GM18526 (cell line): ENCODE results near the gene HLA-DMA.

Experiments used
- POLR2A ChIP-seq: IDR thresholded peaks from 3 replicates; pipeline ENCODE4 v1.6.1; 2011; ENCODE audit not compliant: insufficient read length; ENCODE audit errors: extremely low read depth

HLA-DMA gene

GRCh38 chr6:32969685-32970412, 17.0 kb upstream of the HLA-DMA start:
- no peak for TF ChIP-seq POLR2A

DNA sequence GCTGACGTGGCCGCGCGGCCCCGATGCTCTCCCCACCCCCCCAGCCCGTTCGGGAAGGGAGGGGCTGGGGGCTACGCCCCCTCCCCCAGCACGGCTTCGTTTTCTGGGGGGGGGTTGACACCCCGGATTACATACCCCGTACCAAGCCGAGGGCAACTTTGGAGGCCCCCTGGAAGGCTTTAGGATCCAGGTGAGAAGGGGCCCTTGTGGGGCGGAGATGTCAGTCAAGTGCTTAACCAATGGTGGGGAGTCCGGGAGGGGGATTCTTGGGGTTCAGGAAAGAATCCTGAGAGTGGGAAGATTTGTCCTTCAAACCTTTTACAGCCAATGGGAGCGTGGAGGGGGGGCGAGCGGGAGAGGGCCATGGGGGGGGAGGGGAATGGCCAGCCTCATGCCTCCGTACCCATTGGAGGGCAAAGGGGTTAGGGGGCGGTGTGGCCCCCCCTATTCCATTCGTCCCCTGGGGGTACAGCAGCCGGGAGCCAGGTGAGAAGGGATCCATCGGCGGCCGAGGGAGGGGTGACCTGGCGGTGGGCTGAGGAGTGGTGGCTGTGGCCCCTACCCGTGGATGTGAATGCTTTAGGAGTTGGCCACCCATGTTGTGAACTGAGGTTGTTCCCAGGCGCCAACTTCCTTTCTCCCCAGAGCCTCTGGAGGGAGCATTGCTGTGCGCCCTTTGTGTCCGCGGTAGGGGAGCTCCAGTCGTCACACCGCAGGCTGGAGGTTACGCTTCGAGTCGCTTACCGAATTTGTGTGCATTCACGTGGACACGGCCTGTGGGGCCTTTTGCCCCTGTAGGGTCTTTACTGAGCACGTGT, 16.2 kb upstream of the HLA-DMA start:
- peak; percentile 62 for TF ChIP-seq POLR2A

- peak; percentile 70 for TF ChIP-seq POLR2A
Measured at GRCh38 chr6:32968093-32968866, 15.4 kb upstream of the HLA-DMA start, which contains the start of gene BRD2. Gene BRD2, plus strand, starts transcription at chr6:32968594. Its CDS starts 4,305 bp downstream, at chr6:32972899.

DNA sequence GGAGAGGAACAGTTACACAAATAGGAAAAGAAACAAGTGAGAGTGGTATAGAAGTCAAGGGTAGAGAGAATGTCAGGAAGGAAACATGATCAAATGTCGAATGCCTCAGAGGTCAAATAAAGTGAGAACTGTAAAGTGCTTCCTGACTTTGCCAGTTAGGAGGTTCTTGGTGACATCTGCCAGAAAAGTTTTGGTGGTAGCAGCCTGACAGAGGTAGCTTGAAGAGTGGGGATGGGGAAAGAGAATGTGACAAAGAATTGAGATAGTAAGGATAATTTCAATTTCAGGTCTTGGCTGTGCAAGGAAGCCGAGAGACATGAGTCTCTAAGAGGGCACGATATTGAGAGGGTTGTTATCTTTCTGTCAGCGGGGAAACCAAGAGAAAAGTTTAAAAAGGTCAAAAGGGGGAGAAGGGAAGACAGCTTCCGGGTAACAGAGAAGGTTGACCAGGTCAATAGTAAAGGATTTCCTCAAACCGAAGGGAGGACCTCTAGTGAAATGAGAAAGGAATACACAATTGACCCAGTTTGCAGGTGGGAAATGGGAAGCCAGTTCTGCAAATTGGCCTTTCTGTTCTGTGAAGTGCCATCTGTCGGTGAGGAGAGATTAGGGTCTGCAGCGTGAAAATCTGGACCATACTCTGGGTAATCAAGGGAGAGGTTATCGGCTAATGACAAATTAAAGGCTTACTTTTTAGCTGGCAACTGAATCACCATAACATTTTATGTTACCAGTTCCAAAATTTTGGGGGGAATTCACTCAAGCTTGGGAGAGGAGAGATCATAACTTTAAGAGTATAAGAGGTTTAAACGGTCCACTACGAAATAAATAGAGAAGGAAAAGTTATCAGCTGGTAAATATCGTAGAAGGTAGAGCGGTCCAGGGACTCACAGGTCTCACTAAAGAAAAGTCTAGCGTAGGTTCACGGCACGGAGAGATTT, 14.5 kb upstream of the HLA-DMA start:
- TF ChIP-seq POLR2A, result no peak

DNA sequence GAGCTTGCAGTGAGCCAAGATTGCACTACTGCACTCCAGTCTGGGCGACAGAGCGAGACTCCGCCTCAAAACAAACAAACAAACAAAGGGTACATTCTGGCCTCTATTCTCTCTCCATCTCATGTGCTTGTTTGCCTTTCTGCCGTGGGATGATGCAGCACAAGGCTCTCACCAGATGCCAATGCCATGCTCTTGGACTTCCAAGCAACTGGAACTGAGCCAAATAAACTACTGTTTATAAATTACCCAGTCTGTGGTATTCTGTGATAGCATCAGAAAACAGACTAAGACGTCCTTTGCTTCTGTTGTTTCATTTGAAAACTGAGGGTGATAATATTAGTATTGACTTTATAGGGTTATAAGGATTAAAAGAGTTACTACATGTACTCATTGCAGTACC, 11.9 kb upstream of the HLA-DMA start:
- TF ChIP-seq POLR2A, result no peak

- TF ChIP-seq POLR2A, result no peak
Measured at GRCh38 chr6:32963866-32964265, 11.0 kb upstream of the HLA-DMA start.

DNA sequence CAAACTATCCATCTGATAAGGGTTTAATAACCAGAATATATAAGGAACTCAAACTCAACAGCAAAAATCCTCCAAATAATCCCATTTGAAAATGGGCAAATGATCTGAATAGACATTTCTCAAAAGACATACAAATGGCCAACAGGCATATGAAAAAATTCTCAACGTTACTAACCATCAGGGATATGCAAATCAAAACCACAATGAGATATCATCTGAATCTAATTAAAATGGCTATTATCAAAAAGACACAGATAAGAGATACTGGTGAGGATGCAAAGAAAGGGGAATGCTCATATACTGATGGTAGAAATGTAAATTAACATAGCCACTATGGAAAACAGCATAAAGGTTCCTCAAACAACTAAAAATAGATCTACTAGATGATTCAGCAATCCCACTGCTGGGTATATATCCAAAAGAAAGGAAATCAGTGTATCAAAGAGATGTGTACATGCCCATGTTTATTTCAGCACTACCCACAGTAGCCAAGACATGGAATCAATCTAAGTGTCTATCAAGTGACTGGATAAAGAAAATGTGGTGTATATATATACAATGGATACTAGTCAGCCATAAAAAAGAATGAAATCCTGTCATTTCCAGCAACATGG, 9.4 kb upstream of the HLA-DMA start:
- TF ChIP-seq POLR2A, result no peak

DNA sequence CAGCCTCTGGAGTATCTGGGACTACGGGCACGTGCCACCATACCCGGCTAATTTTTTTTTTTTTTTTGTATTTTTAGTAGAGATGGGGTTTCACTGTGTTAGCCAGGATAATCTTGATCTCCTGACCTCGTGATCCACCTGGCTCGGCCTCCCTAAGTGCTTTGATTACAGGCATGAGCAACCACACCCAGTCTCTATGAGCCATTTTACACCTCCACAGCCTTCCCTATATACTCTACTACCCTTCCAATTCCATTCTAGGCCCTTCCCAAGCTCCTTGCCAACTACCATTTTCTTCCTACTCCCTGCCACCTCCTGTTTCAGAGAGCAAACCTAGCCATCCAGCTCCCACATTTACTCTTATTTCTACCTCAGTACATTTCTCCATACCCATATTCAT, 7.7 kb upstream of the HLA-DMA start:
- TF ChIP-seq POLR2A, result no peak

DNA sequence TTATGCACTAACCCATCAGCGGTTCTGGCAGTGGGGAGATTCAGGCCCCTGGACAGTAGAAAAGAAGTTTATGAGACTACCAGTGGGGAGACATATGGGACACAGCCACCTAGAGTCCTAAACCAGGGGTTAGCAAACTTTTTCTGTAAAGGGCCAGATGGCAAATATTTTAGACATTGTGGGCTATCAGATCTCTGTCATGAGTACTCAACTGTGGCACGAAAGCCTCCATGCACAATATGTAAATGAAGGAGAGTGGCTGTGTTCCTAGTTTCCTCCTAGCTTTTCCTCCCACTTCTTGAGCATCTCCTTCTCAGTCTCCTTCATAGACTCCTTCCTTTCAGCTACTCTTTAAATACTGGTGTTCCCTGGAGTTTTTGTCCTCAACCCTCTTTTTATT, 3.3 kb upstream of the HLA-DMA start:
- no peak for TF ChIP-seq POLR2A

DNA sequence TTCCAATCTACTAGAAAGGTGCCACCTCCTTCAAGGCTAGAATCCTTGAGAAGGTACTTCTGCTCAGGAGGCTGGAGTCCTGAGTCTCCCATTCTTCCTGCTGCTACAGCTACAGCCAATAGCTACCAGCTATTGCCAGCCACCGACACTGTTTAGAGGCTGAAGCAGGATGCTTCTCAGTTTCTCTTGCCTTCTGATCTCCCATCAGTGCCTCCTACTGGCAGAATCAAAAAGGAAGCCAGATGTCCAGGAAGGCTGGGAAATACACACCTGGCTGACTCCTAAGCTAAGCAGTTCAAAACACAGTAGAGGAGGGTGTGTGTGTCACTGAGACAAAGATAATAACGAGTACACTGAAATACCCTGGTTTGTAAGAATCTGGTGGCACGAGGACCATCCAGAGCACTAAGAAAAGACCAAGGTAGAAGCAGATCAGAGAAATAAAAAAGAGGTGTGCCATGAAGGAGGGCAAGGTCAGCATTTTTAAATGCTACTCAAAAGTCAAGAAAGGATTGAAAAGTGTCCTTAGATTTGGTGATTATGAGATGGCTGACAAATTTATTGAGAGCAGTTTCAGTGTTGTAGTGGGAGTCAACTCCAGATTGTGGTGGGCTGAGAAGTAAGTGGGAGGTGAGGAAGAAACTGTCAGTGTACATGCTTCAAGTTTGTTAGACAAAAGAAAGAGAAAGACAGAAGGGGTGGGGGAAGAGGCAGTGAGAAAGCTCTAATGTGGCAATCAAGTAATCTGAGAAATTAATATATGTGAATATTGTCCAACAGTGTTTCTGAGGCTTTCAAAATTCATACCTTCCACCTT, 2.3 kb upstream of the HLA-DMA start:
- no peak for TF ChIP-seq POLR2A

DNA sequence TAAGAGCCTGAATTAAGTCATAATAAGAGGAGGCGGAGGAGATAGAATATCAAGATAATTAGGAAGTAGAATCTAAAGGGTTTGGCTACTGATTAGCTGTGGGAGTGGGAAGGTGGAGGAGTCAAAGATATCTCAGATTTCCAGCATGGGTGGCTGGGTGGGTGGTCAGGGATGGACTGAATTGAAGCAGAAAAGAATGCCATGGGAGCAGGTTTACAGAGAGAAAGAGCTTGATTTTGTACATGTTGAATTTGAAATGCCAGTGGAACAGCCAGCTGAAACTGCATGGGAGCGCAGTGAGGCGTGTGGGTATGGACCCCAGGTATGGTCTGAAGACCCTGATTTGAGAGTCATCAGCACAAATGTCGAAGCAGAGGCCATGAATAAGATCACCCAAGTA, 1.4 kb upstream of the HLA-DMA start:
- TF ChIP-seq POLR2A, result no peak

- TF ChIP-seq POLR2A, result no peak
Measured at GRCh38 chr6:32953775-32954174, 878 bp upstream of the HLA-DMA start.

- TF ChIP-seq POLR2A, result no peak
Measured at GRCh38 chr6:32950449-32950848, 2.4 kb downstream of the HLA-DMA start.
